Prostate gland (tissue), 2 donors: ENCODE measurements around the gene PIGU.

Experiments used
- CTCF ChIP-seq, 4 experiments: fragments of 200-600 bp in 2 of 4; fragments of 450-650 bp in 2 of 4; sonication (generic) in 2 of 4; IDR thresholded peaks; 1 replicate in 3 of 4; 2 replicates in 1 of 4; pipeline ENCODE4 v1.5.1; 2016 to 2019; ENCODE audit warnings: antibody characterized with exemption in 4 of 4, mild to moderate bottlenecking in 2 of 4, moderate library complexity in 2 of 4
- POLR2AphosphoS5 ChIP-seq: sonication (generic); formaldehyde crosslinking; IDR thresholded peaks from one replicate; pipeline ENCODE4 v1.6.1; 2017; ENCODE audit warnings: antibody characterized with exemption

GRCh38 chr20:34564833-34565232 lies 112.1 kb downstream of the PIGU start:
- TF ChIP-seq POLR2AphosphoS5: no peak
- no peak for TF ChIP-seq CTCF (IDR thresholded peaks at IDR 0.05)
